Spleen (tissue), 11 donors: ENCODE results near the gene ORC6. TPM values are rescaled to one million over a fixed set of nuclear protein-coding genes. Genes with fewer than 3 reads are reported as not detected.
"Not testable (repeated sequence)": the region's sequence is repeated elsewhere in the genome, so short reads cannot be mapped to it uniquely, and the experiment has no call there.

ENCODE experiments used
- DNase-seq: peaks from one replicate; pipeline ENCODE4 v3.0.0-alpha.2; 2020
- H3K27ac ChIP-seq, 8 donors: fragments of 200-600 bp; sonication (generic) in 7 of 8; 1 replicate in 4 of 8; 2 replicates in 4 of 8; pipeline versions ENCODE4 v1.5.0 to v1.8.0; 2016 to 2021; ENCODE audit warnings: inconsistent platforms in 4 of 8, mild to moderate bottlenecking in 4 of 8, moderate library complexity in 1 of 8
- H3K27me3 ChIP-seq, 7 donors: fragments of 200-600 bp; sonication (generic) in 6 of 7; replicated peaks in 1 of 7; 1 replicate in 4 of 7; 2 replicates in 3 of 7; pipeline versions ENCODE4 v1.5.0 to v1.8.0; 2016 to 2021; ENCODE audit warnings: inconsistent platforms in 3 of 7, mild to moderate bottlenecking in 1 of 7
- H3K36me3 ChIP-seq, 6 donors: fragments of 200-600 bp; sonication (generic) in 5 of 6; 1 replicate in 4 of 6; 2 replicates in 2 of 6; pipeline versions ENCODE4 v1.5.0 to v1.8.0; 2016 to 2021; ENCODE audit warnings: inconsistent platforms in 2 of 6
- H3K4me1 ChIP-seq, 6 donors: fragments of 200-600 bp; sonication (generic) in 5 of 6; 1 replicate in 3 of 6; 2 replicates in 3 of 6; pipeline versions ENCODE4 v1.5.0 to v1.8.0; 2016 to 2021; ENCODE audit warnings: inconsistent platforms in 3 of 6
- H3K4me3 ChIP-seq, 8 donors: fragments of 200-600 bp; sonication (generic) in 7 of 8; 1 replicate in 4 of 8; 2 replicates in 4 of 8; pipeline versions ENCODE4 v1.5.0 to v1.8.0; 2016 to 2021; ENCODE audit warnings: inconsistent platforms in 4 of 8, mild to moderate bottlenecking in 4 of 8, moderate library complexity in 2 of 8
- H3K9me3 ChIP-seq, 8 donors: fragments of 200-600 bp; sonication (generic) in 7 of 8; 1 replicate in 4 of 8; 2 replicates in 4 of 8; pipeline versions ENCODE4 v1.5.0 to v1.8.0; 2016 to 2021; ENCODE audit warnings: inconsistent platforms in 4 of 8
- POLR2A ChIP-seq, 3 donors: fragments of 450-650 bp; IDR thresholded peaks; one replicate each; pipeline ENCODE4 v1.5.1; 2017; ENCODE audit warnings: antibody characterized with exemption in 3 of 3, mild to moderate bottlenecking in 1 of 3
- POLR2AphosphoS5 ChIP-seq, 3 donors: sonication (generic); formaldehyde crosslinking; IDR thresholded peaks; one replicate each; pipeline ENCODE4 v1.5.1; 2017; ENCODE audit warnings: antibody characterized with exemption in 3 of 3
- WGBS, 5 donors: extraction: QIAGEN DNeasy Blood & Tissue Kit in 3 of 5; methylation state at CpG; one replicate each; pipeline versions ENCODE4 v1.1.5 to v1.1.7; 2013 to 2018; 5-methylcytosine and 5-hydroxymethylcytosine counted together
- intact Hi-C: fragments of 100-400 bp; cut with DNase I; formaldehyde crosslinking; loops from one replicate; pipeline ENCODE4 v1.15.0; 2023; ENCODE audit warnings: low total_unique reads
- polyA plus RNA-seq, 3 donors: library from polyadenylated mRNA; stranded (reverse); fragments of 200-250 nt; gene quantifications; one replicate each; pipeline ENCODE4 v1.2.1, GENCODE V29; 2013
- total RNA-seq, 7 donors: library from RNA; depleted of rRNA in 3 of 7; stranded (reverse); fragments of >200 nt in 3 of 7; fragmentation: NEBNext Ultra II Directional in 4 of 7; extraction: Animal tissue kit (Norgen Biotek cat#: 25700) in 4 of 7; gene quantifications; one replicate each; pipeline versions ENCODE4 v1.1.0 to v1.2.1, GENCODE V29; 2016 to 2021
- TF ChIP-seq, protein P1 (sequence below), 11 experiments: fragments of 200-600 bp in 7 of 11; fragments of 450-650 bp in 4 of 11; sonication (generic) in 4 of 11; IDR thresholded peaks in 8 of 11; conservative IDR thresholded peaks in 3 of 11; 1 replicate in 7 of 11; 2 replicates in 4 of 11; pipeline versions ENCODE4 v1.4.0 to v1.8.0; 2016 to 2021; ENCODE audit warnings: antibody characterized with exemption in 11 of 11, inconsistent platforms in 4 of 11, mild to moderate bottlenecking in 1 of 11
- donor health status: healthy with polysubstance abuse.
- donor health status: DM: no; HTN: no; CAD: no; lungs with moderate emphysema.
- donor health status: DM: no; HTN: no; CAD: no.
- donor health status: Bipolar disorder and iron deficiency.
- donor health status: healthy.
- donor health status: DM: no; HTN: no; CAD: no.
- donor health status: DM: yes; HTN: yes; CAD: no.

ORC6 gene
- total and polyA plus RNA-seq, 10 donors = 3.1 to 11.4 (median 7.3) TPM

DNA sequence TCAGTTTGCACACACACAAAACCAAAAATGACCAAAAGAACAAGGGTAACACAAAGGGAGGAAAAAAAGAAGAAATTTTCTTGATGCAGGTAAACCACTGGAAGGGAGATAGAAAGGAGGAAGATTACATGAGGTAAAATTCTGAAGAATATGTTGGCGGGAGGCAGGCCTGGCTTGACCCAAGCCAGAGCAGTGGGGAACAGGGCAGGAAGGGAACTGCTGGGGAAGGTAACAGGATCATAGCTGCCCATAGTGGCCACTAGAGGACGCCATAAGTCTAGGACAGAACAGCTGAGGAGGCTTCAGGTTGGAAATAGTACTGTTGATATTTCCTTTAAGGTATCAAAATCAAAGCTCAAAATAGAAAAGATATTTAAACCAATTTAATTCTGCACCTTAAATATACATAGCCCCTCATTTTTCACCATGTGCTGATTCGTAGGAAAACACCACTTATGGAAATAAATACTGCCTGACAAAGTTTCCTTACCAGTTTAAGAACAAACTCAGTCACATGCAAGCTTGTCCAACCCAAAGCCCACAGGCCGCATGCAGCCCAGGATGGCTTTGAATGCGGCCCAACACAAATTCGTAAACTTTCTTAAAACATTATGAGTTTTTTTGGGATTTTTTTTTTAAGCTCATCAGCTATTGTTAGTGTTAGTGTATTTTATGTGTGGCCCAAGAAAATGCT is 16.0 kb upstream of the ORC6 start:
- 70 to 76% (median 73%) methylated on average over 6 of the region's 6 CpGs for WGBS, 5 donors
- Histone ChIP-seq H3K9me3 (no peaks in the 10 kb centered on the region), H3K4me3 (no peak overlapping the region), H3K36me3 (peaks cover 0 to 100% (median 87%) of the 10 kb centered on the region in 6 donors), H3K4me1 (no peaks in the 10 kb centered on the region), H3K27ac (no peak overlapping the region), H3K27me3 (no peaks in the 10 kb centered on the region)
- intact Hi-C loops = loop anchor here (10.0 kb wide), 1 partner anchor 231 kb away; no protein-coding TSS in a partner anchor
- no peak for DNase-seq
- TF ChIP-seq, protein P1, sequence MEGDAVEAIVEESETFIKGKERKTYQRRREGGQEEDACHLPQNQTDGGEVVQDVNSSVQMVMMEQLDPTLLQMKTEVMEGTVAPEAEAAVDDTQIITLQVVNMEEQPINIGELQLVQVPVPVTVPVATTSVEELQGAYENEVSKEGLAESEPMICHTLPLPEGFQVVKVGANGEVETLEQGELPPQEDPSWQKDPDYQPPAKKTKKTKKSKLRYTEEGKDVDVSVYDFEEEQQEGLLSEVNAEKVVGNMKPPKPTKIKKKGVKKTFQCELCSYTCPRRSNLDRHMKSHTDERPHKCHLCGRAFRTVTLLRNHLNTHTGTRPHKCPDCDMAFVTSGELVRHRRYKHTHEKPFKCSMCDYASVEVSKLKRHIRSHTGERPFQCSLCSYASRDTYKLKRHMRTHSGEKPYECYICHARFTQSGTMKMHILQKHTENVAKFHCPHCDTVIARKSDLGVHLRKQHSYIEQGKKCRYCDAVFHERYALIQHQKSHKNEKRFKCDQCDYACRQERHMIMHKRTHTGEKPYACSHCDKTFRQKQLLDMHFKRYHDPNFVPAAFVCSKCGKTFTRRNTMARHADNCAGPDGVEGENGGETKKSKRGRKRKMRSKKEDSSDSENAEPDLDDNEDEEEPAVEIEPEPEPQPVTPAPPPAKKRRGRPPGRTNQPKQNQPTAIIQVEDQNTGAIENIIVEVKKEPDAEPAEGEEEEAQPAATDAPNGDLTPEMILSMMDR (IDR thresholded peaks at IDR 0.05 in 8 of 11, conservative IDR thresholded peaks at IDR 0.05 in 3 of 11) = peak; percentile 44 to 84 (median 75)
- TF ChIP-seq POLR2A (IDR thresholded peaks at IDR 0.05) = no peak

DNA sequence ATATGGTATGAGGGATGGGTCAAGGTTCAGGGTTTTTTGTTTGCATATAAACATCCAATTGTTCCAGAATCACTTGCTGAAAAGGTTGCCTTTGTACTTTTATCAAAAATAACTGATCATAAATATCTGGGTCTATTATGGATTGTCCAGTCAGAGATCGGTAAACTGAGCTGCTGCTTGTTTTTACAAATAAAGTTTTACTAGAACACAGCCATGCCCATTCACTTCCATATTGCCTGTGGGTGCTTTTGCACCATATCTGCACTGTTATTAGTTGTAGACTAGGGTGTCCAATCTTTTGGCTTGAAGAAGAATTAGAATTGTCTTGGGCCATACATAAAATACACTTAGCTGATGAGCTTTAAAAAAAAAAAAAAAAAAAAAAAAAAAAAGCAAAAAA is 11.5 kb upstream of the ORC6 start:
- not testable (repeated sequence) for H3K9me3 ChIP-seq, H3K27me3 ChIP-seq, DNase-seq, H3K27ac ChIP-seq, H3K4me3 ChIP-seq, H3K4me1 ChIP-seq
- intact Hi-C loops = loop anchor here (10.0 kb wide), 1 partner anchor 227 kb away; no protein-coding TSS in a partner anchor
- peaks cover 0 to 99% (median 67%) of the 10 kb centered on the region in 6 donors for H3K36me3 ChIP-seq
- WGBS, 5 donors = 94 to 100% (median 95%) methylated on average over 1 of the region's 1 CpG

DNA sequence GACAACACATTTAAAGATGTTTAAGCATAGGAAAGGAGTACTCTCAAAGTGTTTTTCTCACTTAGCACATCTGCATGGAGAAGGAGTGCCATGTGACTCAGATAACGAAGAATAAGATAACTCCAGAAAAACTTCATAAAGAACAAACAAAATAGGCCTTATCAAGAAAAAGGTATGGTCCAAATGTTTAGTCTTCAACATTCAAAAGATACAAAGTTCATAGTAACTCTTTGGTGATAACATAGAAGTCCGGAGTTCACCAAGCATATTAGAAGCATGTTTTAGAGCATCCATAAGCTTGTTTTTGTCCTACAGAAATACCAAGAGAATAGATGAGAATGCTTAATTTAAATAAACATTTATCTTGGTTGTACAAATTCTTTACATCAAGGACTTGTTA is 7.6 kb upstream of the ORC6 start:
- intact Hi-C loops = loop anchor here (10.0 kb wide), 1 partner anchor 143 kb away; no protein-coding TSS in a partner anchor
- DNase-seq, H3K27ac ChIP-seq, H3K9me3 ChIP-seq, H3K4me3 ChIP-seq, H3K27me3 ChIP-seq: not testable (repeated sequence)
- peaks cover 7 to 48% (median 39%) of the 10 kb centered on the region in 6 donors for H3K4me1 ChIP-seq
- H3K36me3 ChIP-seq = peaks cover 0 to 63% (median 37%) of the 10 kb centered on the region in 6 donors
- WGBS, 5 donors = 86 to 97% (median 93%) methylated on average over 2 of the region's 2 CpGs

DNA sequence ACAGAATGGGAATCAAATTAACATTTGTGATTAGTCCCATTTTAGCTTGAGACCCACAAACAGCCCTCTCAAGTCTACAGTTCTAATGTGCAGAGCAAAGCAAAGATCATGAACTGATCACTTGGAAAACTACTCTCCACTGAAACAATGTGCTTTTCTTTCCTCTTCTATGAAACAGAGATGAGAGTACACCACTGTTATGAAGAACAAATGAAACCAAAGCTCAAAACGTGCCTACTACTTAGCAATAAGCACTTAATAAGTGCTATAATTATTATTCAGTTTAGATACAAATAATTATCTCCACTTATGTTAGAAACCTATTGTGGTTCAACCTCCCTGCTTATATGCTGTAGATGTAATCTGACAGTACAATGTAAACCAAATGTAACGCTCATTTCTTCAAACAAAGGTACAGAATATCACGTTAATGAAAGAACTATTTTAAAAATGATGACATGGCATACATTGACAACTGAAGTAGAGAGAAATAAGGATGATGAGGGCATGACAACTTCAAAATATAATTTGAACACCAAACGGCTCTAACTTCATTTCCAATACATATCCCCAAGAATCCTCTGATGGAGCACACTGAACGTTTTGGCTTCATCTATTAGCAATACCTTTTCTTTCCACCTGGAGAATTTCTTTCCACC is 2.5 kb upstream of the ORC6 start:
- Histone ChIP-seq H3K9me3 (no peaks in the 10 kb centered on the region), H3K36me3 (peaks cover 0 to 14% (median 0%) of the 10 kb centered on the region in 6 donors), H3K4me3 (peak overlapping the region in 3 of 8 donors; percentile 85 to 95 (median 94)), H3K27ac (peak overlapping the region in 3 of 8 donors; percentile 95 to 97 (median 97)), H3K4me1 (peaks cover 22 to 89% (median 72%) of the 10 kb centered on the region in 6 donors), H3K27me3 (no peaks in the 10 kb centered on the region)
- 52 to 60% (median 56%) methylated on average over 5 of the region's 5 CpGs for WGBS, 5 donors
- no peak for DNase-seq
- intact Hi-C loops = loop anchor here (10.0 kb wide), 1 partner anchor 138 kb away; no protein-coding TSS in a partner anchor
- TF ChIP-seq POLR2A (IDR thresholded peaks at IDR 0.05) (no peak), POLR2AphosphoS5 (IDR thresholded peaks at IDR 0.05) (no peak)
- TF ChIP-seq, protein P1 (IDR thresholded peaks at IDR 0.05 in 8 of 11, conservative IDR thresholded peaks at IDR 0.05 in 3 of 11) = no peak

DNA sequence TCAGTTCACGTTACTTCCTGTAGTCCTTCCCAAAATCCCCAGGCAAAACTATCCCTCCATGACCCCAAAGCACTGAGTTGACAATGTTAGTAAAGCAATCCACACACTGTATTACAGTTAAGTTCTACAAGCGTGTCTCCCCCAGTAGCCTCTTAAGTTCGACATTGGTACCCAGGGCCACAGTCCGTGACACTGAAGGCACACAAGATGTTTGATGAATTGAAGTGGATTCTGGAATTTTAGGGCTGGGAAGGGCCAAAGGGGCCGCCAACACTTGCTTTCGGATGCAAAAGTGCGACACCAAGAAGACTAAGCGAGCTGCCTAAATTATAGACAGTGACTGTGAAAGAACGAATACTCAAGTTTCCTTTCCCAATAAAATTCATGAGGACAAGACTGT is 2.0 kb upstream of the ORC6 start:
- Histone ChIP-seq H3K27me3 (no peaks in the 10 kb centered on the region), H3K4me1 (peaks cover 22 to 90% (median 74%) of the 10 kb centered on the region in 6 donors), H3K4me3 (peak overlapping the region in 7 of 8 donors; percentile 74 to 99 (median 93)), H3K9me3 (no peaks in the 10 kb centered on the region), H3K36me3 (peaks cover 0 to 8% (median 0%) of the 10 kb centered on the region in 6 donors), H3K27ac (peak overlapping the region in 6 of 8 donors; percentile 89 to 97 (median 94))
- whole genome bisulfite sequencing, 5 donors = 73 to 83% (median 81%) methylated on average over 9 of the region's 9 CpGs
- TF ChIP-seq POLR2AphosphoS5 (IDR thresholded peaks at IDR 0.05) (no peak), POLR2A (IDR thresholded peaks at IDR 0.05) (no peak)
- TF ChIP-seq, protein P1 (IDR thresholded peaks at IDR 0.05 in 8 of 11, conservative IDR thresholded peaks at IDR 0.05 in 3 of 11) = no peak
- intact Hi-C loops = loop anchor here (10.0 kb wide), 1 partner anchor 137 kb away; no protein-coding TSS in a partner anchor
- no peak for DNase-seq
